ENCODE data around the gene TDG. TPM values are rescaled to one million over a fixed set of nuclear protein-coding genes. Genes with fewer than 3 reads are reported as not detected.

Gene TDG
- total RNA-seq, 2 donors from 2014 or later: 13.2 to 17.5 TPM

Other genes starting within 250 kb of the TDG start
- gene NT5DC3, start 124.6 kb upstream of the TDG start, total RNA-seq: 10 to 100 TPM in 1 of 2 donors, 1 to 10 TPM in 1; 5.2 to 14.5 TPM
- gene HSP90B1, start 35.5 kb upstream of the TDG start, total RNA-seq: 100 to 1,000 TPM; 216 to 628 TPM
- 1 to 10 TPM in 1 of 2 donors, under 1 TPM in 1; 0.99 to 6.0 TPM for gene GLT8D2, start 84.3 kb downstream of the TDG start, total RNA-seq
- gene HCFC2, start 98.7 kb downstream of the TDG start, total RNA-seq: 10 to 100 TPM; 14.5 to 15.8 TPM
- 10 to 100 TPM; 15.2 to 15.6 TPM for gene NFYB, start 172.3 kb downstream of the TDG start, total RNA-seq
- 10 to 100 TPM; 35.9 to 36.6 TPM for gene TXNRD1, start 249.9 kb downstream of the TDG start, total RNA-seq